Thyroid gland (tissue), 4 donors: Measurements from ENCODE around the gene RAPGEF3.

ENCODE experiments used
- POLR2A ChIP-seq, 2 donors: fragments of 450-650 bp; IDR thresholded peaks; one replicate each; pipeline ENCODE4 v1.6.1; 2017; ENCODE audit warnings: antibody characterized with exemption in 2 of 2, mild to moderate bottlenecking in 2 of 2, moderate library complexity in 1 of 2
- TF ChIP-seq, protein P1 (sequence below), 6 experiments: fragments of 200-600 bp in 3 of 6; fragments of 450-650 bp in 3 of 6; sonication (generic) in 3 of 6; IDR thresholded peaks; one replicate each; pipeline ENCODE4 v1.5.1; 2016 to 2019; ENCODE audit warnings: antibody characterized with exemption in 6 of 6, mild to moderate bottlenecking in 2 of 6, inconsistent platforms in 1 of 6, moderate library complexity in 1 of 6

DNA sequence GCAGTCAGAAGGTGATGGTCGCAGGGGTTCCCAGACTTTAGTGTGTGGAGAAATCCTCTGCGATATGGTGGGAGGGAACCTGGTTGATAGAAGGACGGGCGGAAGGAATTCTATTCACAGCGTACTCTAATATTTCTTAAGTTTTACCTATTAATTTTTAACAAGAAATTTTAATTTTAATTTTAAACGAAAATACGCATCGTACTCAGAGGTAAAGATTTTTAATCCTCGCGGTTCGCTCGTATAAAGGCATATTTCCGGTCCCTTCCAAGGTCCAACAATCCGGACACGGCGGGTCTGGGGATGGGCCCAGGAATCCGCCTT lies 14.0 kb upstream of the RAPGEF3 start:
- TF ChIP-seq, protein P1, sequence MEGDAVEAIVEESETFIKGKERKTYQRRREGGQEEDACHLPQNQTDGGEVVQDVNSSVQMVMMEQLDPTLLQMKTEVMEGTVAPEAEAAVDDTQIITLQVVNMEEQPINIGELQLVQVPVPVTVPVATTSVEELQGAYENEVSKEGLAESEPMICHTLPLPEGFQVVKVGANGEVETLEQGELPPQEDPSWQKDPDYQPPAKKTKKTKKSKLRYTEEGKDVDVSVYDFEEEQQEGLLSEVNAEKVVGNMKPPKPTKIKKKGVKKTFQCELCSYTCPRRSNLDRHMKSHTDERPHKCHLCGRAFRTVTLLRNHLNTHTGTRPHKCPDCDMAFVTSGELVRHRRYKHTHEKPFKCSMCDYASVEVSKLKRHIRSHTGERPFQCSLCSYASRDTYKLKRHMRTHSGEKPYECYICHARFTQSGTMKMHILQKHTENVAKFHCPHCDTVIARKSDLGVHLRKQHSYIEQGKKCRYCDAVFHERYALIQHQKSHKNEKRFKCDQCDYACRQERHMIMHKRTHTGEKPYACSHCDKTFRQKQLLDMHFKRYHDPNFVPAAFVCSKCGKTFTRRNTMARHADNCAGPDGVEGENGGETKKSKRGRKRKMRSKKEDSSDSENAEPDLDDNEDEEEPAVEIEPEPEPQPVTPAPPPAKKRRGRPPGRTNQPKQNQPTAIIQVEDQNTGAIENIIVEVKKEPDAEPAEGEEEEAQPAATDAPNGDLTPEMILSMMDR (IDR thresholded peaks at IDR 0.05), result no peak
- TF ChIP-seq POLR2A (IDR thresholded peaks at IDR 0.05), result no peak
